Liver (tissue), 9 donors: ENCODE data around the gene CSPG4. TPM values are rescaled to one million over a fixed set of nuclear protein-coding genes. Genes with fewer than 3 reads are reported as not detected.
A peak's percentile ranks its signal among the peaks of the same experiment; 100 is the strongest.
"Not testable (repeated sequence)": the region's sequence is repeated elsewhere in the genome, so short reads cannot be mapped to it uniquely, and the experiment has no call there.

ENCODE experiments used
- DNase-seq: peaks from one replicate; pipeline ENCODE4 v3.0.0-alpha.2; 2017; ENCODE audit warnings: low spot score
- H3K27ac ChIP-seq, 2 donors: one replicate each; pipeline ENCODE4 v1.7.0; 2013; ENCODE audit warnings: inconsistent platforms in 2 of 2, low read length in 2 of 2, control low read depth in 1 of 2, low read depth in 1 of 2, mild to moderate bottlenecking in 1 of 2
- H3K27me3 ChIP-seq, 4 donors: one replicate each; pipeline versions ENCODE4 v1.6.1 to v1.7.0; 2013; ENCODE audit warnings: low read length in 3 of 4, inconsistent platforms in 1 of 4, mild to moderate bottlenecking in 1 of 4, moderate library complexity in 1 of 4; ENCODE audit not compliant: control insufficient read depth in 4 of 4, insufficient read depth in 4 of 4
- H3K36me3 ChIP-seq, 4 donors: one replicate each; pipeline versions ENCODE4 v1.6.1 to v1.7.0; 2013; ENCODE audit warnings: low read length in 3 of 4, mild to moderate bottlenecking in 3 of 4, low read depth in 1 of 4, moderate library complexity in 1 of 4; ENCODE audit not compliant: control insufficient read depth in 4 of 4, insufficient read depth in 3 of 4
- H3K4me1 ChIP-seq, 4 donors: one replicate each; pipeline versions ENCODE4 v1.6.1 to v1.7.0; 2013; ENCODE audit warnings: low read length in 3 of 4, mild to moderate bottlenecking in 3 of 4, moderate library complexity in 1 of 4; ENCODE audit not compliant: control insufficient read depth in 4 of 4, insufficient read depth in 4 of 4
- H3K4me3 ChIP-seq, 3 donors: one replicate each; pipeline versions ENCODE4 v1.6.1 to v1.7.0; 2013; ENCODE audit warnings: low read length in 3 of 3, control low read depth in 1 of 3, low read depth in 1 of 3, mild to moderate bottlenecking in 1 of 3
- H3K9ac ChIP-seq, 2 donors: one replicate each; pipeline ENCODE4 v1.7.0; 2013; ENCODE audit warnings: low read length in 2 of 2, mild to moderate bottlenecking in 2 of 2, moderate library complexity in 2 of 2, control low read depth in 1 of 2, low read depth in 1 of 2
- H3K9me3 ChIP-seq, 4 donors: one replicate each; pipeline versions ENCODE4 v1.6.1 to v1.7.0; 2013; ENCODE audit warnings: low read length in 3 of 4; ENCODE audit not compliant: control insufficient read depth in 4 of 4
- HNF4G ChIP-seq: IDR thresholded peaks from 2 replicates; pipeline ENCODE4 v1.6.1; 2016; ENCODE audit warnings: antibody characterized with exemption
- NR2F2 ChIP-seq: IDR thresholded peaks from 2 replicates; pipeline ENCODE4 v1.6.1; 2016; ENCODE audit warnings: antibody characterized with exemption
- YY1 ChIP-seq: IDR thresholded peaks from 2 replicates; pipeline ENCODE4 v1.6.1; 2016; ENCODE audit warnings: antibody characterized with exemption, mild to moderate bottlenecking
- WGBS: extraction: QIAGEN DNeasy Blood & Tissue Kit; methylation state at CpG from one replicate; pipeline ENCODE4 v1.1.7; 2013; 5-methylcytosine and 5-hydroxymethylcytosine counted together
- polyA plus RNA-seq, 2 donors: library from polyadenylated mRNA; stranded (reverse) in 1 of 2; unstranded in 1 of 2; fragments of 200-250 nt in 1 of 2; fragments of >200 nt in 1 of 2; fragmentation: Nextera tagmentation in 1 of 2; extraction: Ambion mirVana in 1 of 2; gene quantifications; one replicate each; pipeline versions ENCODE4 v1.2.1 to v1.2.3, GENCODE V29; 2013 to 2015
- total RNA-seq, 2 donors: library from RNA; depleted of rRNA; stranded (reverse); fragments of >200 nt; gene quantifications; one replicate each; pipeline ENCODE4 v1.2.3, GENCODE V29; 2014
- TF ChIP-seq, protein P1 (sequence below): IDR thresholded peaks from 2 replicates; pipeline ENCODE4 v1.6.1; 2016; ENCODE audit warnings: antibody characterized with exemption, mild to moderate bottlenecking
- TF ChIP-seq, protein P2 (sequence below): IDR thresholded peaks from 2 replicates; pipeline ENCODE4 v1.6.1; 2016; ENCODE audit warnings: antibody characterized with exemption
- TF ChIP-seq, protein P3 (sequence below): IDR thresholded peaks from 2 replicates; pipeline ENCODE4 v1.6.1; 2016; ENCODE audit warnings: antibody characterized with exemption
- donor health status: healthy.
- donor health status: healthy.
- donor health status: healthy.
- donor health status: healthy.
- donor health status: healthy.

The CSPG4 gene, protein sequence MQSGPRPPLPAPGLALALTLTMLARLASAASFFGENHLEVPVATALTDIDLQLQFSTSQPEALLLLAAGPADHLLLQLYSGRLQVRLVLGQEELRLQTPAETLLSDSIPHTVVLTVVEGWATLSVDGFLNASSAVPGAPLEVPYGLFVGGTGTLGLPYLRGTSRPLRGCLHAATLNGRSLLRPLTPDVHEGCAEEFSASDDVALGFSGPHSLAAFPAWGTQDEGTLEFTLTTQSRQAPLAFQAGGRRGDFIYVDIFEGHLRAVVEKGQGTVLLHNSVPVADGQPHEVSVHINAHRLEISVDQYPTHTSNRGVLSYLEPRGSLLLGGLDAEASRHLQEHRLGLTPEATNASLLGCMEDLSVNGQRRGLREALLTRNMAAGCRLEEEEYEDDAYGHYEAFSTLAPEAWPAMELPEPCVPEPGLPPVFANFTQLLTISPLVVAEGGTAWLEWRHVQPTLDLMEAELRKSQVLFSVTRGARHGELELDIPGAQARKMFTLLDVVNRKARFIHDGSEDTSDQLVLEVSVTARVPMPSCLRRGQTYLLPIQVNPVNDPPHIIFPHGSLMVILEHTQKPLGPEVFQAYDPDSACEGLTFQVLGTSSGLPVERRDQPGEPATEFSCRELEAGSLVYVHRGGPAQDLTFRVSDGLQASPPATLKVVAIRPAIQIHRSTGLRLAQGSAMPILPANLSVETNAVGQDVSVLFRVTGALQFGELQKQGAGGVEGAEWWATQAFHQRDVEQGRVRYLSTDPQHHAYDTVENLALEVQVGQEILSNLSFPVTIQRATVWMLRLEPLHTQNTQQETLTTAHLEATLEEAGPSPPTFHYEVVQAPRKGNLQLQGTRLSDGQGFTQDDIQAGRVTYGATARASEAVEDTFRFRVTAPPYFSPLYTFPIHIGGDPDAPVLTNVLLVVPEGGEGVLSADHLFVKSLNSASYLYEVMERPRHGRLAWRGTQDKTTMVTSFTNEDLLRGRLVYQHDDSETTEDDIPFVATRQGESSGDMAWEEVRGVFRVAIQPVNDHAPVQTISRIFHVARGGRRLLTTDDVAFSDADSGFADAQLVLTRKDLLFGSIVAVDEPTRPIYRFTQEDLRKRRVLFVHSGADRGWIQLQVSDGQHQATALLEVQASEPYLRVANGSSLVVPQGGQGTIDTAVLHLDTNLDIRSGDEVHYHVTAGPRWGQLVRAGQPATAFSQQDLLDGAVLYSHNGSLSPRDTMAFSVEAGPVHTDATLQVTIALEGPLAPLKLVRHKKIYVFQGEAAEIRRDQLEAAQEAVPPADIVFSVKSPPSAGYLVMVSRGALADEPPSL (N-terminal part only)
- total RNA-seq (1 to 10 TPM; 1.2 to 1.5 TPM), polyA plus RNA-seq (under 1 TPM; 0.07 to 0.36 TPM)

DNA sequence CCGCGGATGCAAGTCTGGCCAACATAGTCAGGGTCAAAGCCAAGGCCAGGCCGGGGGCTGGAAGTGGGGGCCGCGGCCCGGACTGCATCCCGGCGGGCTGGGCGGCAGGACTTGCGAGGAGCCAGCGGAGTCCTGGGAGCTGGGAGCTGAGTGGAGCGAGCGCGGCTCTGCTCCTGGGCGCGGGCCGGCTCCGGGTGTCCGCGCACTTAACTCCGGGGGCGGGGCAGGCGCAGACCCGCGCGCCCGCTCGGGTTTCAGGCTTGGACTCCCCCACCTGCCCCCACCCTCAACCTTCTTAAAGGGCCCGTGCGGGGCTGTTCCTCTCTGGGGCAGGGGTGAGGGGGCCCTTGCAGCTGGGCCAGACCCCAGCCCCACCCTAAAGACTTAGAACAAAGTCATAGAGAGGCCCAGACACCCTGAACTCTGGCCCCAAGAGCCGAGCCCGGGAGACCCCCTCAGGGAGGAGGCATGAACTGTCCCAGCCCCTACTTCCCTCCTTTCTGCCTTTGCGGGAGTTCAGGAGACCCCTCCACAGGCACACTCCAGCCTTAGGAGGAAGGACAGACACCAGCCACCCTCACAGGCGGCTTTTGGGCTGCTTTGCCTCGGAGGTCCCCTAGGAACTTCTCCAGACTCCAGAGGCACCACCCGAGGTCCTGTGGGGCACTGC is at the start of gene CSPG4:
CSPG4 (minus strand) TSS at position 181 of the 670 bp plus-strand sequence; CDS start at position 88, 93 bp downstream.
- no peak for DNase-seq
- no peaks in the 10 kb centered on the region for H3K27me3 ChIP-seq
- H3K27ac ChIP-seq = no peak within 1 kb of the TSS
- no peak within 1 kb of the TSS for H3K9ac ChIP-seq
- no peaks in the 10 kb centered on the region for H3K36me3 ChIP-seq
- H3K9me3 ChIP-seq = no peaks in the 10 kb centered on the region
- no peak for TF ChIP-seq HNF4G
- TF ChIP-seq NR2F2 = no peak
- 15% methylated on average over 36 of the region's 36 CpGs for WGBS
- peak within 1 kb of the TSS in 1 of 3 donors; percentile 15 for H3K4me3 ChIP-seq
- H3K4me1 ChIP-seq = peaks cover 0 to 13% (median 4%) of the 10 kb centered on the region in 4 donors

DNA sequence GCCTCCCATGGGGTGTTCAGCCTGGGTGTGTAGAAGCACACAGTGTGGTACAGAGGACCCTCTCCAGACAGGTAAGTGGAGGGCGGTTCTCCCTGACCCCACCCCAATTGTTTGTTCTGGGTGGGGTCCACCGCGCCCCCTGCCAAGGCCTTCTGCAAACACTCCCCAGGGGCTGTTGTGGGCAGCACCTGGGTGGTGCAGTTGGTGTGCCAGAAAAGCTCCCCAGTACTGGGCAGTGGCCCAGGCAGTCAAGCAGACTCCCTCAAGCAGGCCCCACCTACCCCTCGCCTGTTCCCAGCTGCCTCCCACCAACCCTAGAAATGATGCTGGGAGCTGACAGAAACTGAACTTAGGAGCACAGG is 49.7 kb upstream of the CSPG4 start:
- not testable (repeated sequence) for H3K27me3 ChIP-seq, H3K9ac ChIP-seq, H3K9me3 ChIP-seq, DNase-seq, H3K4me3 ChIP-seq, H3K36me3 ChIP-seq, H3K27ac ChIP-seq
- H3K4me1 ChIP-seq = peaks cover 7 to 18% (median 9%) of the 10 kb centered on the region in 4 donors
- WGBS = 91% methylated on average over 4 of the region's 4 CpGs

DNA sequence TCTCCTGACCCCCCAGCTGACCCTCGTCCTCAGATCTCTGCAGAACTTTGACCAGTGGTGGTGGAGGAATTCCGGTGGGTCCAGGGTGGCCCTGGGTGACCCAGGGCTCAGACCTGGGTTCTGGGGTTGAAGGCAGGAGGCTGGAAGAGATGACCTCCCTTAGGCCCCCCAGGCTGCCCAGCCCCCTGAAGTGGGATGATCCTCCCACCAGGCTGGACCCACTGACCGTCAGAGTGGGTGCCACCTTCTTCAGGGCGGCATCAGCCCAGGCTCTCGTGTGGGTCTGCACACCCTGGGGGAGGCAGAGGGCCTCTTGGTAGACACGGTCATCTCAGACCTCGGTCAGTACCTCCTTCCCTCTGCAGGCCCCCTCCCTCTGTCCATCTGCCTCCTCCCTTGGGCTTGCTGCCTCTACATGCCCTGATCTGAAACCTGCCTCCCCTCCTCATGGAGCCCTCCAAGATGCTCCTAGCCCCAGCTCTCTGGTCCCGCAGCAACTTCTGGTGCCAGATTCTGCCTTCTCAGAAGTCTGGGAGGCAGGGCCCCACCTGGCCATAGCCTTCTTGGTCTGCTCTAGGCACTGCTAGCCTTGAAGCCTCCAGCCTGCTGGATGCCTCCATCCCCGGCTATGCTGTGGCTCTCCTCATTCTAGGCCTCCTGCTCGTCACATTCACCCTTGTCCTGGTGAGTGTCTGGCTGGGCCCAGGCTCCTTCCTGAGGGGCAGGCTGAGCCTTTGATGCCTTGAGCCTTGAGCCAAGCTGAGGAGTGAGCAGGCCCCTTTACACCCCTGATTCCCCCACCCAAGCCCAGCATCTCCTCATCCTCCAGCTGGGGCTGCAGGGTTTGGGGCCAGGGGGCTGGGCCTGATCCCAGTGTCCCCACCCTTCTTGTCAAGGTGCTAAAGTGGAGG is 49.1 kb upstream of the CSPG4 start:
- TF ChIP-seq YY1 (no peak), HNF4G (no peak)
- TF ChIP-seq, protein P1, sequence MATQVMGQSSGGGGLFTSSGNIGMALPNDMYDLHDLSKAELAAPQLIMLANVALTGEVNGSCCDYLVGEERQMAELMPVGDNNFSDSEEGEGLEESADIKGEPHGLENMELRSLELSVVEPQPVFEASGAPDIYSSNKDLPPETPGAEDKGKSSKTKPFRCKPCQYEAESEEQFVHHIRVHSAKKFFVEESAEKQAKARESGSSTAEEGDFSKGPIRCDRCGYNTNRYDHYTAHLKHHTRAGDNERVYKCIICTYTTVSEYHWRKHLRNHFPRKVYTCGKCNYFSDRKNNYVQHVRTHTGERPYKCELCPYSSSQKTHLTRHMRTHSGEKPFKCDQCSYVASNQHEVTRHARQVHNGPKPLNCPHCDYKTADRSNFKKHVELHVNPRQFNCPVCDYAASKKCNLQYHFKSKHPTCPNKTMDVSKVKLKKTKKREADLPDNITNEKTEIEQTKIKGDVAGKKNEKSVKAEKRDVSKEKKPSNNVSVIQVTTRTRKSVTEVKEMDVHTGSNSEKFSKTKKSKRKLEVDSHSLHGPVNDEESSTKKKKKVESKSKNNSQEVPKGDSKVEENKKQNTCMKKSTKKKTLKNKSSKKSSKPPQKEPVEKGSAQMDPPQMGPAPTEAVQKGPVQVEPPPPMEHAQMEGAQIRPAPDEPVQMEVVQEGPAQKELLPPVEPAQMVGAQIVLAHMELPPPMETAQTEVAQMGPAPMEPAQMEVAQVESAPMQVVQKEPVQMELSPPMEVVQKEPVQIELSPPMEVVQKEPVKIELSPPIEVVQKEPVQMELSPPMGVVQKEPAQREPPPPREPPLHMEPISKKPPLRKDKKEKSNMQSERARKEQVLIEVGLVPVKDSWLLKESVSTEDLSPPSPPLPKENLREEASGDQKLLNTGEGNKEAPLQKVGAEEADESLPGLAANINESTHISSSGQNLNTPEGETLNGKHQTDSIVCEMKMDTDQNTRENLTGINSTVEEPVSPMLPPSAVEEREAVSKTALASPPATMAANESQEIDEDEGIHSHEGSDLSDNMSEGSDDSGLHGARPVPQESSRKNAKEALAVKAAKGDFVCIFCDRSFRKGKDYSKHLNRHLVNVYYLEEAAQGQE = no peak
- TF ChIP-seq, protein P2, sequence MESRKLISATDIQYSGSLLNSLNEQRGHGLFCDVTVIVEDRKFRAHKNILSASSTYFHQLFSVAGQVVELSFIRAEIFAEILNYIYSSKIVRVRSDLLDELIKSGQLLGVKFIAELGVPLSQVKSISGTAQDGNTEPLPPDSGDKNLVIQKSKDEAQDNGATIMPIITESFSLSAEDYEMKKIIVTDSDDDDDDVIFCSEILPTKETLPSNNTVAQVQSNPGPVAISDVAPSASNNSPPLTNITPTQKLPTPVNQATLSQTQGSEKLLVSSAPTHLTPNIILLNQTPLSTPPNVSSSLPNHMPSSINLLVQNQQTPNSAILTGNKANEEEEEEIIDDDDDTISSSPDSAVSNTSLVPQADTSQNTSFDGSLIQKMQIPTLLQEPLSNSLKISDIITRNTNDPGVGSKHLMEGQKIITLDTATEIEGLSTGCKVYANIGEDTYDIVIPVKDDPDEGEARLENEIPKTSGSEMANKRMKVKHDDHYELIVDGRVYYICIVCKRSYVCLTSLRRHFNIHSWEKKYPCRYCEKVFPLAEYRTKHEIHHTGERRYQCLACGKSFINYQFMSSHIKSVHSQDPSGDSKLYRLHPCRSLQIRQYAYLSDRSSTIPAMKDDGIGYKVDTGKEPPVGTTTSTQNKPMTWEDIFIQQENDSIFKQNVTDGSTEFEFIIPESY = no peak
- TF ChIP-seq, protein P3, sequence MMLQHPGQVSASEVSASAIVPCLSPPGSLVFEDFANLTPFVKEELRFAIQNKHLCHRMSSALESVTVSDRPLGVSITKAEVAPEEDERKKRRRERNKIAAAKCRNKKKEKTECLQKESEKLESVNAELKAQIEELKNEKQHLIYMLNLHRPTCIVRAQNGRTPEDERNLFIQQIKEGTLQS = no peak
- H3K27ac ChIP-seq = no peak overlapping the region
- no peak overlapping the region for H3K4me3 ChIP-seq
- no peak overlapping the region for H3K9ac ChIP-seq
- peaks cover 7 to 18% (median 9%) of the 10 kb centered on the region in 4 donors for H3K4me1 ChIP-seq
- H3K36me3 ChIP-seq = no peaks in the 10 kb centered on the region
- WGBS = 97% methylated on average over 10 of the region's 10 CpGs
- H3K9me3 ChIP-seq = no peaks in the 10 kb centered on the region
- H3K27me3 ChIP-seq = no peaks in the 10 kb centered on the region
- no peak for DNase-seq
